ENCODE measurements around the gene WDFY4.
A peak's percentile ranks its signal among the peaks of the same experiment; 100 is the strongest.

The WDFY4 gene

GRCh38 chr10:48907730-48908129, 223.1 kb downstream of the WDFY4 start:
- no peak for DNase-seq (ENCODE audit: low spot score)

DNA sequence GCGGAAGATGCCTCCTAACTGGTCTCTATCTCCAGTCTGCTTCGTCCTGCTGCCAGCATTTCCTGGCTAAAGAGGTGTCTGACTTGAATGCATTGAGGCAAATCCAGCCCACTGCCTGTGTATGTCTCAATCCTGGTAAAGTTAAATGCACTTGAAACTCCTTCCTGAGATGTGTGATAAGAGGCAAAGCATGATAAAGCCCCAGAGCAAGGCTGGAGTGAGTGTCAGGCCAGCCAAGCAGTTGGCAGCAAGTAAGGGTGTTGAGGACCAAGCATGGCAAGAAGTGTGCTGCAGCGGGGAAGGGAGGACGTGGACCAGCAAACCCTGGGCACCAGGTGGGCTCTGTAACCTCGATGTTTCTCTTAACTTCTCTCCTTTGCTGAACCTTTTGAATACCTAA, 225.9 kb downstream of the WDFY4 start:
- DNase-seq (ENCODE audit: low spot score) = no peak

DNA sequence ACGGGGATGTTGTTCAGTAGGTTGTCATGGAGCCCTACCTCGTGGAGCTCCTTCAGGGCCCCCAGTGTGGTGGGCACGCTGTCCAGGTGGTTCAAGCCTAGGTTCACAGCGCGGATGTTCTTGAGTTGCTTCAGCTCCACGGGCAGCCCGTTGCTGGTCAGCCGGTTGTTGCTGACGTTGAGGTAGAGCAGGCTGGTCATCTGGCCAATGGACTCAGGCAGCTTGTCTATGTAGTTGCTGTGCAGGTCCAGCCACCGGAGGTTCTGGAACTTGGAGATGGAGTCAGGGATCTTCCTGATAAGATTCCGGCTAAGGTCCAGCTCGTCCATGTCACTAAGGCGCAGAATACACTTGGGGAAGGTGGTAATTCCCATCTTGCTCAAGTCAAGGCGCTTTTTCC, 229.0 kb downstream of the WDFY4 start:
- DNase-seq (ENCODE audit: low spot score) = no peak

- no peak for DNase-seq (ENCODE audit: low spot score)
Measured at GRCh38 chr10:48923748-48924147, 239.1 kb downstream of the WDFY4 start.

- no peak for DNase-seq (ENCODE audit: low spot score)
Measured at GRCh38 chr10:48924988-48925387, 240.3 kb downstream of the WDFY4 start.

- DNase-seq (ENCODE audit: low spot score) = no peak
Measured at GRCh38 chr10:48926255-48926654, 241.6 kb downstream of the WDFY4 start.

GRCh38 chr10:48926764-48927540, 242.3 kb downstream of the WDFY4 start:
- no peak for DNase-seq (ENCODE audit: low spot score)

- no peak for DNase-seq (ENCODE audit: low spot score)
Measured at GRCh38 chr10:48929413-48929990, 244.8 kb downstream of the WDFY4 start.

DNA sequence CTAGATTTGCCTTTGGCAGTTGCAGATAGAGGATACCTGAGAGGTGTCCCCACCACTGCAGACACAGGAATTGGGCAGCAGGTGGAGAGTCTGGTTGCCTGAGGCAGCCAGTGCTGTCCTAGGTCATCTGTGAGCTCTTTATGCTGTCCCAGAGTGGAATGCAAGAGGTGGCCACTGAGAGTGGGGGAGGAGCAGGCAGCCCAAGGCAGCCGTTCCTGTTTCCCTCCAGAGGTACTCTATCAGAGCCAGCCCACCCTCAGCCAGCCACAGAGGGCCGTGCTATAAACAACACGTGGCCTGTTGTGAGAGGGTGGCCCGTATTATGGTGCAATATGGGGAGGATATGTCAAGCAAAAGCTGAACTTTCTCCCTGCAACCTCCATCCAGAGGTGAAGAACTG, 246.5 kb downstream of the WDFY4 start:
- no peak for DNase-seq (ENCODE audit: low spot score)

GRCh38 chr10:48932831-48933664, 248.4 kb downstream of the WDFY4 start:
- DNase-seq (ENCODE audit: low spot score) = peak; percentile 15

DNA sequence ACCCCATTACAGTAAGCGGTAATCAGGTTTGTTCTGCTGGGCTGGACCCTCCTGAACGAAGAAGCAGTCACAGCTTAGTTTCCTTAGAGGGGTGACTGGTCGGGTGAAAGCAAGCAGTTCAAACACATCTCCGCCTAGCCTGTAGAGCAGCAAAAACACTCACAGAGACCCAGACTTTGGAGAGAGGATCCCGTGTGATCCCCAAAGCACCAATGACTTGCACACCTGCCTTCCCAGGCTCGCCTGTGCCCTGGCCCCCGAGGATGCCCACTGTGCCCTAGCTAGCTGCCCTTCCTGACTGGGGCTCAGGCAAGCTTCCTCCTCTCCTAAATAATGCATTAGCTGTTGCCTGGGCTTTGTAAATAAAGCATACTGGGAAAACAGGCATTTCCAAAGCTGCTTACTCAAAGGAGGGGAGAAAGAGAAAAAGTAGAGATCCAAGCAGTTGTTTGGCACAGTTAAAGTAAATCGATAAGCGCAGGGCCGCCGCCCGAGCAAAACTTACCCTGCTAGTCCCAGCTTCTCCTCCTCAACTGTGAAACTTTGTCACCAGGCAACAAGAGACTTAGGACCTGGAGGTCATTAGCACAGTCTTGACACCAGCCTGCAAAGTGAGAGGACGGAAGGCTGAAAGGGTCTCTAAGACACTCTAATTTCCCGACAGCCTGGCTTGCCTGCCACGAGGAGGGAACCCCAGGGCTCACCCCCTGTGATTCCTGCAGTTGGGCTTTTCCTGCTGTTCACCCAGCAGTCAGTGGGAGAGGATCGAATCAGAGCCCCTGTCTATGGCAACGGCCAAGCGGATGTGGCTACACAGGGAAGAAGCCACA, 250.2 kb downstream of the WDFY4 start:
- peak; percentile 48 for DNase-seq (ENCODE audit: low spot score)

DNA sequence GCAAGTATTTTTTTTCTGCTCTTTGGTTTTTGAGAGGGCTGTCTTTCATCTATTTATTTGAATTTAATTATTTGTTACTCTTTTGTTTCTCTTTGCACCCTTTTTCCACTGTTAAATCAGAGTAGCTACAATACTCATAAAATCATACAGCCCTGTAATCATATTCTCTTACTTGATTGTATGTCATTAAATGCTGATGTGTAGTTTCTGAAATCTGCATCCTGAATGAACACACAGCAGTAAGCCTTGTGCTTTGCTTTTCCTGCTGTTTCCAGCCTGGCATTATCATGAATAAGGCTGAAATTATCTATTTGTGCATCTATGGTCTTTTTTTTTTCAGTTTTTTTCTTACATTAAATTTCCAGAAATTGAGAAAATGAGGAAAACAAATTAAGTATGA, 250.9 kb downstream of the WDFY4 start:
- DNase-seq (ENCODE audit: low spot score) = no peak

GRCh38 chr10:48937796-48938195, 253.1 kb downstream of the WDFY4 start:
- DNase-seq (ENCODE audit: low spot score) = no peak

DNA sequence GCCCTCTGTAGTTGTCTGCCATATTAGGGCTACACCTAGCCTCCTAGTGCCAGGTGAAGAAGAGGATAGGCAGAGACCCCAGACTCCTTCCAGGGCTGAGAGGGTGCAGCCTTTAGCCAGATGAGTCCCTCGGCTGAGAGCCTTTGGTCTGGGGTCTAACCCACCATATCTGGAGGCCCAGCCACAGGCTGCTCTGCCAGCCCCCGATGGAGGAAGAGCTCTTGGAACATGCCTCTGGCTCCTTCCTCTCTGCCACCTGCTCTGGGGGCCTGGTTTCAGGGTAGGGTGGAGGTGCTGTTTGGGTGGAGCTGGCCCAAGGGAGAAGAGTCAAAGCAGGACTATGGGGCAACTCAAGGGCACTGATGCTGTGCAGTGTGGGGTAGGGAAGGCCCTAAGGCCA, 253.6 kb downstream of the WDFY4 start:
- no peak for DNase-seq (ENCODE audit: low spot score)

DNA sequence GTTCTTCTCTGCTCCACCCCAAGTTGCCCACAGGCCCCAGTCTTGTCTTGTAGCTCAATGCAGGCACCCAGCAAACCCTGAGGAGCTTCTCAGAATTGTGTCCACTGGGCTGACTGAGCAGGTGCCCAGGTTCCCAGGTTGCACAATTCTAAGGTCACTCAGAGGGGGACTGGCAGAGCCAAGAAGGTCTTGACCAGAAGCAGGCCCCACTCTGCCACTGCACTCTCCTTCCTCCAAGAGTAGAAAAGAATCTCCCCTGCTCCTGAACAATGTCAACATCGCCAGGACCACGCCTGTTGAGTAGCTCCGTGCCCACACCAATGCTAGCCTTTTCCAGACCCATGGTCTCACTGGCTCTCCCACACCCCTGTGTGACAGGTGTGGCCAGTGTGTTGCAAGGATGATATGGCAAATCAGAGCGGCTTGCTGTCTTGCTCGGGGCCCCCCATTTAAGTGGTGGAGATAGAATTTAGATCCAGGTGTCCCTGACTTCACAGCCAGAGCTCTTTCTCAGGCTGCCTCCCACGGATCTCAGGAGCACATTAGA, 254.4 kb downstream of the WDFY4 start:
- DNase-seq (ENCODE audit: low spot score) = no peak

GRCh38 chr10:48939790-48940325, 255.2 kb downstream of the WDFY4 start, which contains the start of gene LRRC18:
LRRC18 (minus strand) TSS chr10:48939840; CDS start chr10:48914155, 25,685 bp downstream.
- no peak for DNase-seq (ENCODE audit: low spot score)

DNA sequence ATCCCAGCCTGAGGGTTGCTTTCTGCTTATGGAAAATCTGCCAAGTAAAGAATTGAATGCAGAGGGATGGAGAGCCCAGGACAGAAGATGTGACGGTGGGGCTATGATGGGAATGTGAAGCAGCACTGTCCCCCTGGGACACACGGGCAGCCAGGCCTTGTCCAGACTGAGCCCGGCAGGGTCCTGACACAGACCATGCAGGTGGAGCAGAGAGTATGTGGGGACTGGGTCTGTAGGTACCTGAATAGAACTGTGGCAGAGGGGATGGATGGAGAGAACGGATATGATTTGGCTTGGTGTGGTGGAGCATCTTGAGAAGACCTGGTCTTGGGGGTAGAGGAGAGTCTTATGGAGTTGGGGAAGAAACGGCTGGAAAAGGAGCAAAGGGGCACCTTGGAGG, 255.7 kb downstream of the WDFY4 start:
- no peak for DNase-seq (ENCODE audit: low spot score)

- no peak for DNase-seq (ENCODE audit: low spot score)
Measured at GRCh38 chr10:48940958-48941357, 256.3 kb downstream of the WDFY4 start.

- no peak for DNase-seq (ENCODE audit: low spot score)
Measured at GRCh38 chr10:48941427-48942075, 256.9 kb downstream of the WDFY4 start.

DNA sequence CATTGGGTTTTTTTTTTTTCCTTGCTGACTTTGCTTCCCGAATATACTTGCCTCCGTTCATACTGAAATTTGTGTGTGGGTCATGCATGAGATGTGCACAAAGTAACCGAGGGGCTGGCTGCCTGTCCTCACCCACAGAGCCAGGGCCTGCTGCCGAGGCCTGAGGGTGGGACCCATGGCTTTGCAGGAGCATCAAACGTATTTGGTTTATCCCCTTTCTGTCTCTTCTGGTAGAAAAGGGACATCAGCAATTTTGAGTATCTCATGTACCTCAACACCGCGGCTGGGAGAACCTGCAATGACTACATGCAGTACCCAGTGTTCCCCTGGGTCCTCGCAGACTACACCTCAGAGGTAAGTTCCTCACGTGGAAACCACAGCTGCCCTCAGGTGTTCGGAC, 258.4 kb downstream of the WDFY4 start:
- DNase-seq (ENCODE audit: low spot score) = no peak

DNA sequence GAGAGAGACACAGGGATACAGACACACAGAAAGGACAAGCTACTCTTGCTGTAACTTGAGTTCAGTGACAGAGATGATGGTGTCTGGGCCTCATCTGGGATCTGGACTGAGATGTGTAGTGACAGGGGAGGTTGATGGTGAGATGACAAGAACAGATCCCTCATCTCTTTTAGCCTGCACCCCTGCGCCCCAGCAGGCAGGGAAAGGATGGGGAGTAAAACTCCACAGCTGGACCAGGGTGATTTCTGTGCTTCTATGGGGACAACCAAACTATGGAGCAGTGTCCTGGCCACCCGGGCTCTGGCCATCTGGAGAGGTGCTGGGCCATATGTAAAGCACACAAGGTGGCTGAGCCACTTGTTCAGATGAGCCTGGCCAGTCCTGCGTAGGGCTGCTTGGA, 259.5 kb downstream of the WDFY4 start:
- no peak for DNase-seq (ENCODE audit: low spot score)
